GM23338 (cell line): ENCODE data around the gene EGFL7. TPM values are rescaled to one million over a fixed set of nuclear protein-coding genes. Genes with fewer than 3 reads are reported as not detected.
A peak's percentile ranks its signal among the peaks of the same experiment; 100 is the strongest.

Source experiments
- ATAC-seq: fragments of 200-7000 bp; cut with Tn5 transposase; 3 replicates; pipeline ENCODE4 v1.9.1; 2020
- DNase-seq: peaks from one replicate; pipeline ENCODE4 v3.0.0-alpha.2; 2015; ENCODE audit warnings: low spot score
- H2AFZ ChIP-seq: fragments of 200-600 bp; sonication (generic); 2 replicates; pipeline ENCODE4 v1.8.0; 2016; ENCODE audit warnings: antibody characterized with exemption, mild to moderate bottlenecking, moderate library complexity
- H3F3A ChIP-seq: fragments of 200-600 bp; sonication (generic); replicated peaks from 2 replicates; pipeline ENCODE4 v1.8.0; 2017; ENCODE audit warnings: antibody characterized with exemption, mixed run types, low read depth
- H3K27ac ChIP-seq: fragments of 200-600 bp; sonication (generic); 2 replicates; pipeline ENCODE4 v1.6.1; 2016; ENCODE audit warnings: low read depth
- H3K27me3 ChIP-seq: fragments of 200-600 bp; sonication (generic); 2 replicates; pipeline ENCODE4 v1.8.0; 2016; ENCODE audit warnings: mild to moderate bottlenecking, mixed run types, moderate library complexity; ENCODE audit not compliant: insufficient read depth
- H3K36me3 ChIP-seq: fragments of 200-600 bp; sonication (generic); 2 replicates; pipeline ENCODE4 v1.8.0; 2016; ENCODE audit warnings: mild to moderate bottlenecking; ENCODE audit not compliant: insufficient read depth
- H3K4me1 ChIP-seq: fragments of 200-600 bp; sonication (generic); 2 replicates; pipeline ENCODE4 v1.8.0; 2016; ENCODE audit warnings: mild to moderate bottlenecking, moderate library complexity; ENCODE audit not compliant: insufficient read depth
- H3K4me2 ChIP-seq: fragments of 200-600 bp; sonication (generic); 2 replicates; pipeline ENCODE4 v1.7.1; 2017; ENCODE audit warnings: mixed run types
- H3K4me3 ChIP-seq: fragments of 200-600 bp; sonication (generic); 2 replicates; pipeline ENCODE4 v1.6.1; 2016; ENCODE audit warnings: mixed run types
- H3K79me2 ChIP-seq: fragments of 200-600 bp; sonication (generic); replicated peaks from 2 replicates; pipeline ENCODE4 v1.8.0; 2017; ENCODE audit warnings: mild to moderate bottlenecking; ENCODE audit not compliant: insufficient read depth
- H3K9me2 ChIP-seq: fragments of 200-600 bp; sonication (generic); 2 replicates; pipeline ENCODE4 v1.8.0; 2017; ENCODE audit not compliant: insufficient read depth
- H4K20me1 ChIP-seq: fragments of 200-600 bp; sonication (generic); replicated peaks from 2 replicates; pipeline ENCODE4 v1.8.0; 2017; ENCODE audit warnings: mild to moderate bottlenecking; ENCODE audit not compliant: insufficient read depth
- H3K27ac Mint-ChIP-seq: 2 replicates; pipeline ENCODE4 v1.8.0; 2020; ENCODE audit warnings: inconsistent platforms, mild to moderate bottlenecking, moderate library complexity, mixed read lengths
- H3K27me3 Mint-ChIP-seq: 3 replicates; pipeline ENCODE4 v1.8.0; 2022; ENCODE audit warnings: low read depth, mild to moderate bottlenecking, moderate library complexity, mixed read lengths, inconsistent platforms; ENCODE audit not compliant: insufficient read depth, poor library complexity
- H3K36me3 Mint-ChIP-seq: 3 replicates; pipeline ENCODE4 v1.8.0; 2021; ENCODE audit warnings: low read depth, mild to moderate bottlenecking, inconsistent platforms, moderate library complexity, mixed read lengths
- H3K4me1 Mint-ChIP-seq: 3 replicates; pipeline ENCODE4 v1.8.0; 2020; ENCODE audit warnings: mild to moderate bottlenecking, inconsistent platforms, mixed read lengths
- H3K4me3 Mint-ChIP-seq: 3 replicates; pipeline ENCODE4 v1.8.0; 2021; ENCODE audit warnings: moderate library complexity, mild to moderate bottlenecking, inconsistent platforms, mixed read lengths
- H3K9me3 Mint-ChIP-seq: 3 replicates; pipeline ENCODE4 v1.8.0; 2020; ENCODE audit warnings: moderate library complexity, mild to moderate bottlenecking, inconsistent platforms, mixed read lengths
- CREB1 ChIP-seq: fragments of 250-450 bp; sonication (Bioruptor Pico); IDR thresholded peaks from 2 replicates; pipeline ENCODE4 v1.5.0; 2020; ENCODE audit warnings: low read depth, mild to moderate bottlenecking, moderate library complexity
- CTCF ChIP-seq, 2 experiments: fragments of 200-600 bp in 1 of 2; sonication (generic) in 1 of 2; conservative IDR thresholded peaks; 2 replicates each; pipeline versions ENCODE4 v1.5.1 to v1.6.1; 2016 to 2017; ENCODE audit warnings: antibody characterized with exemption in 2 of 2, low read depth in 2 of 2, mild to moderate bottlenecking in 2 of 2, moderate library complexity in 1 of 2
- ETS1 ChIP-seq: IDR thresholded peaks from 2 replicates; pipeline ENCODE4 v1.6.1; 2016; ENCODE audit warnings: antibody characterized with exemption
- EZH2 ChIP-seq: fragments of 200-600 bp; sonication (generic); IDR thresholded peaks from one replicate; pipeline ENCODE4 v1.8.0; 2017; ENCODE audit warnings: antibody characterized with exemption, mild to moderate bottlenecking, low read depth; ENCODE audit not compliant: unreplicated experiment
- EZH2phosphoT487 ChIP-seq: fragments of 200-600 bp; sonication (generic); IDR thresholded peaks from one replicate; pipeline ENCODE4 v1.8.1; 2018; ENCODE audit warnings: antibody characterized with exemption; ENCODE audit not compliant: unreplicated experiment
- JUNB ChIP-seq: IDR thresholded peaks from one replicate; pipeline ENCODE4 v1.6.1; 2016; ENCODE audit warnings: antibody characterized with exemption; ENCODE audit not compliant: unreplicated experiment
- NANOG ChIP-seq: IDR thresholded peaks from 2 replicates; pipeline ENCODE4 v1.6.1; 2016; ENCODE audit warnings: antibody characterized with exemption, borderline replicate concordance
- POLR2AphosphoS5 ChIP-seq: IDR thresholded peaks from 2 replicates; pipeline ENCODE4 v1.6.1; 2016; ENCODE audit warnings: antibody characterized with exemption, low read depth
- ZNF114 ChIP-seq: fragments of 250-450 bp; sonication (Bioruptor Pico); IDR thresholded peaks from 2 replicates; pipeline ENCODE4 v1.5.0; 2020; ENCODE audit warnings: mild to moderate bottlenecking, moderate library complexity
- ZNF331 ChIP-seq: fragments of 250-450 bp; sonication (Bioruptor Pico); IDR thresholded peaks from 2 replicates; pipeline ENCODE4 v1.5.0; 2020; ENCODE audit warnings: low read depth, mild to moderate bottlenecking, moderate library complexity
- ZNF462 ChIP-seq: fragments of 250-450 bp; sonication (Bioruptor Pico); IDR thresholded peaks from 2 replicates; pipeline ENCODE4 v1.5.0; 2020; ENCODE audit warnings: mild to moderate bottlenecking, moderate library complexity
- polyA plus RNA-seq: library from polyadenylated mRNA; unstranded; fragments of >200 nt; fragmentation: Nextera tagmentation; extraction: Ambion mirVana; gene quantifications from 2 replicates; pipeline ENCODE4 v1.2.1, GENCODE V29; 2016
- total RNA-seq: library from RNA; depleted of rRNA; stranded (reverse); fragments of >200 nt; shearing (Covaris generic); gene quantifications from 2 replicates; pipeline ENCODE4 v1.2.3, GENCODE V29; 2014

The EGFL7 gene
- total and polyA plus RNA-seq, 2 experiments from 2014 or later, result 44.4 to 60.8 TPM

- TF ChIP-seq ZNF114 (CRISPR knock-in tag), result no peak
- TF ChIP-seq POLR2AphosphoS5, result no peak
- no peak for TF ChIP-seq CREB1 (CRISPR knock-in tag)
- TF ChIP-seq ZNF462, result no peak
- no peak for TF ChIP-seq EZH2
- TF ChIP-seq ZNF331, result no peak
These were observed 23.7 kb downstream of the EGFL7 start (continued) for GRCh38 chr9:136686534-136686793.

DNA sequence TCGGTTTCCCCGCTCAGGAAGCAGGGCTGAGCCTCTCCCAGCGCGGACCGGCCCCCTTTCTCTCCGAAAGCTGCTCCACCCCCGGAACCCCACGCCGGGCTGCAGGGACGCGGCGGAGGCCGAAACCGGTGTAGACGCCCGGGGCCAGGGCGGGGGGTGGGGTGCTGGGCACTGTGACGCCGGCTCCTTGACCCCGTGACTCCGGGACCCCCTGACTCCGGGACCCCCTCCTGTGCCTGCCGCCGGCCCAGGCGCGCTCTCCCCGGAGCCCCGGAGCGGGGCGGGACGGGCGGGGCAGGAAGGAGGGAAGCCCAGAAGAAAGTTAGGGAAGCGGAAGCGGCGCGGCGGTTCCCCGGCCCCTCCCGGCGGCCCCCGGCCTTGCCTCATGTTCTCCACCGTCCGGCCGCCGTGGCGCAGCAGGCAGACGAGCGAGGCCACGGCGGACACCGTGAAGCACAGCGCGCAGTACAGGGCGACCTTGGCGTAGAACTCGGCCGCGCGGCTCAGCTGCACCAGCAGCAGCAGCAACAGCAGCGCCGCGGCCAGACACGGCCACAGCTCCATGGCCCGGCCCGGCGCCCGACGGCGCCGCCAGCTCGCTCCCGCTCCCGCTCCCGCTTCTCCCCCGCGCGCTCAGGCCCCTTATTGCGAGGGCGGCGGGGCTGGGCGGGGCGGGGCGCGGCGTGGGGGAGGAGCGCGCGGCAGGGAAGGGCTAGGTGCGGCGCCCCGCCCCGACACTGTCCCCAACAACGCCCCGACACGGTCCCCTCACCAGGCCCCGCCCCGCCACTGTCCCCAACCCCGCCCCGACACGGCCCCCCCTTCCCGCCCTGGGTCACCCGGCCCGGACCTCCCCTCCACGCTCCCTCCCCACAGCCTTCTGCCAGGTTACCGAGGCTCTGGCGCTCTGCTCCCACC, 24.3 kb downstream of the EGFL7 start, which contains the start of gene AGPAT2:
AGPAT2 (minus strand) TSS at position 664 of the 918 bp plus-strand sequence; CDS start at position 564, 100 bp downstream.
- peak; percentile 57 for DNase-seq
- Mint-ChIP-seq H3K4me1 (peaks cover 9% of the 10 kb centered on the region; the same call in 2 of the 3 replicates), H3K36me3 (no peaks in the 10 kb centered on the region), H3K27me3 (peaks cover 22% of the 10 kb centered on the region), H3K27ac (no peak within 1 kb of the TSS), H3K9me3 (no peaks in the 10 kb centered on the region), H3K4me3 (peak within 1 kb of the TSS; percentile 80)
- peak within 1 kb of the TSS; percentile 94 for H3K4me2 ChIP-seq
- peak; percentile 30 for ATAC-seq
- H2AFZ ChIP-seq, result peak within 1 kb of the TSS; percentile 92
- TF ChIP-seq JUNB (no peak), EZH2 (no peak), POLR2AphosphoS5 (peak; percentile 62; the same call in 1 of the 2 replicates), ETS1 (no peak), CTCF (conservative IDR thresholded peaks at IDR 0.05; ENCODE audit: low read depth in 2 of 2) (no peak), ZNF331 (no peak), NANOG (no peak), EZH2phosphoT487 (no peak), CREB1 (CRISPR knock-in tag) (no peak)
- H3K79me2 ChIP-seq, result peaks cover 10% of the 10 kb centered on the region; the same call in 1 of the 2 replicates
- H3F3A ChIP-seq, result 0 out of 2 replicates have a peak, but pooled peaks cover 3% of the 10 kb centered on the region
- H3K4me3 ChIP-seq, result peak within 1 kb of the TSS; percentile 75
- H4K20me1 ChIP-seq, result no peaks in the 10 kb centered on the region
- H3K4me1 ChIP-seq, result no peaks in the 10 kb centered on the region; the same call in 1 of the 2 replicates
- H3K27ac ChIP-seq, result no peak within 1 kb of the TSS
- no peaks in the 10 kb centered on the region for H3K27me3 ChIP-seq
- no peaks in the 10 kb centered on the region for H3K36me3 ChIP-seq
- no peaks in the 10 kb centered on the region for H3K9me2 ChIP-seq
